ENCODE results near the gene TECR. TPM values are rescaled to one million over a fixed set of nuclear protein-coding genes. Genes with fewer than 3 reads are reported as not detected.

Gene TECR
- total and polyA plus RNA-seq, 2 donors (not counting 3 experiments of a cell fraction or from before 2014, with no cell fraction given), result 109 to 193 TPM

- DNase-seq (ENCODE audit: low read depth, low spot score), result peak; percentile 94
- CTCF ChIA-PET, result interaction anchor here (1.0 to 12.1 kb wide), 4 partner anchors 15 to 115 kb away, joined by 4 to 342 read pairs (median 10); partner anchors contain the start of genes DNAJB1 and ZNF333
- peaks cover 22% of the 10 kb centered on the region for H3K79me2 ChIP-seq (ENCODE audit: control insufficient read depth, insufficient read depth, low read length)
- intact Hi-C loops (cut with micrococcal nuclease), result loop anchor here (1.0 kb wide), 1 partner anchor 118 kb away; the partner anchor contains the start of gene ZNF333
- peak within 1 kb of the TSS; percentile 6 for H3K27ac ChIP-seq (ENCODE audit: insufficient read depth, low read depth, low read length)
- peak within 1 kb of the TSS; percentile 66 for H2AFZ ChIP-seq (ENCODE audit: low read depth, low read length)
- H3K4me1 ChIP-seq (ENCODE audit: control insufficient read depth, extremely low read depth, insufficient read depth, low read length), result peaks cover 8% of the 10 kb centered on the region
- no peaks in the 10 kb centered on the region for H4K20me1 ChIP-seq (replicated peaks; ENCODE audit: control insufficient read depth, extremely low read depth, insufficient read depth, low read length)
- dilution Hi-C loops (cut with MboI; ENCODE audit: extremely low pct_ligation_motif_present, low sequenced_read_pairs), result no loop called here
- peak; percentile 99 for FAIRE-seq
- H3K4me2 ChIP-seq (ENCODE audit: insufficient read depth, low read length), result peak within 1 kb of the TSS; percentile 16
- peaks cover 0 to 2% of the 10 kb centered on the region in 2 experiments for H3K36me3 ChIP-seq (ENCODE audit: control insufficient read depth in 2 of 2, extremely low read depth in 1 of 2, insufficient read depth in 2 of 2, low read length in 2 of 2)
- no peaks in the 10 kb centered on the region for H3K9me1 ChIP-seq (replicated peaks; ENCODE audit: control insufficient read depth, extremely low read depth, insufficient read depth, low read length)
- BruUV-seq (replicated peaks), result TSS peak; percentile 48
- H3K9me3 ChIP-seq (replicated peaks; ENCODE audit: control insufficient read depth, insufficient read depth, low read length), result no peaks in the 10 kb centered on the region
- H3K27me3 ChIP-seq (ENCODE audit: control insufficient read depth in 2 of 2, insufficient read depth in 2 of 2, low read length in 2 of 2), result no peaks in the 10 kb centered on the region
- POLR2A ChIA-PET, result no interaction called here
- H3K4me3 ChIP-seq (replicated peaks in 1 of 3; ENCODE audit: insufficient read depth in 1 of 3, low read depth in 1 of 3, low read length in 3 of 3), result peak within 1 kb of the TSS; percentile 48 to 96 (median 70)
- no peak for TF ChIP-seq JUN (IDR thresholded peaks at IDR 0.05; ENCODE audit: borderline replicate concordance, insufficient read depth, insufficient read length, low read depth)
- TF ChIP-seq POLR2AphosphoS5 (IDR thresholded peaks at IDR 0.05; ENCODE audit: insufficient read depth, low read depth, low read length), result peak; percentile 82
- TF ChIP-seq GATA2 (IDR thresholded peaks at IDR 0.05; ENCODE audit: insufficient read depth, insufficient read length, low read depth, low read length), result no peak
- no peak for TF ChIP-seq EZH2 (IDR thresholded peaks at IDR 0.05; ENCODE audit: borderline replicate concordance, low read depth, low read length, severe bottlenecking)
- TF ChIP-seq CTCF (IDR thresholded peaks at IDR 0.05; ENCODE audit: extremely low read depth in 1 of 2, insufficient read depth in 1 of 2, low read depth in 1 of 2, low read length in 2 of 2), result peak; percentile 71 to 73
- no peak for TF ChIP-seq MYC (IDR thresholded peaks at IDR 0.05; ENCODE audit: low read depth, low read length)
- peak; percentile 62 for TF ChIP-seq POLR2A (IDR thresholded peaks at IDR 0.05; ENCODE audit: low read depth, low read length)
- no peak for TF ChIP-seq MAX (IDR thresholded peaks at IDR 0.05; ENCODE audit: insufficient read depth, insufficient read length)
- no peak for TF ChIP-seq FOS (IDR thresholded peaks at IDR 0.05; ENCODE audit: borderline replicate concordance, insufficient read depth, low read length)
- H3K9ac ChIP-seq (replicated peaks; ENCODE audit: extremely low read depth, insufficient read depth, low read length), result peak within 1 kb of the TSS; percentile 62
These were observed 42.5 kb downstream of the TECR start, which contains the start of gene NDUFB7 for GRCh38 chr19:14571695-14572490. NDUFB7 (minus strand) TSS chr19:14572066; CDS start chr19:14572000, 66 bp downstream.
